Body of pancreas (tissue), 4 donors: Measurements from ENCODE around the gene GNA15. TPM values are rescaled to one million over a fixed set of nuclear protein-coding genes. Genes with fewer than 3 reads are reported as not detected.
"Not testable (repeated sequence)": the region's sequence is repeated elsewhere in the genome, so short reads cannot be mapped to it uniquely, and the experiment has no call there.

ENCODE experiments used
- ATAC-seq: fragments of 150-250 bp; one replicate; pipeline ENCODE4 v1.9.1; 2016
- DNase-seq, 4 donors: peaks; one replicate each; pipeline ENCODE4 v3.0.0-alpha.2; 2019
- H3K27ac ChIP-seq, 4 donors: fragments of 200-600 bp; sonication (generic); 1 replicate in 3 of 4; 2 replicates in 1 of 4; pipeline versions ENCODE4 v1.5.1 to v1.6.1; 2016 to 2019; ENCODE audit warnings: mild to moderate bottlenecking in 1 of 4, mixed read lengths in 1 of 4, moderate library complexity in 1 of 4
- H3K27me3 ChIP-seq, 2 donors: fragments of 200-600 bp; sonication (generic); one replicate each; pipeline ENCODE4 v1.6.0; 2016; ENCODE audit warnings: mild to moderate bottlenecking in 1 of 2
- H3K36me3 ChIP-seq, 2 donors: fragments of 200-600 bp; sonication (generic); replicated peaks in 1 of 2; 2 replicates each; pipeline ENCODE4 v1.5.1; 2016; ENCODE audit warnings: low read depth in 2 of 2; ENCODE audit not compliant: insufficient read depth in 1 of 2
- H3K4me1 ChIP-seq: fragments of 200-600 bp; sonication (generic); one replicate; pipeline ENCODE4 v1.6.0; 2016
- H3K4me3 ChIP-seq, 2 donors: fragments of 200-600 bp; sonication (generic); 1 replicate in 1 of 2; 2 replicates in 1 of 2; pipeline ENCODE4 v1.5.1; 2016 to 2019
- H3K9me3 ChIP-seq, 3 donors: fragments of 200-600 bp; sonication (generic); 1 replicate in 2 of 3; 2 replicates in 1 of 3; pipeline ENCODE4 v1.5.1; 2016
- POLR2A ChIP-seq, 3 donors: fragments of 450-650 bp; IDR thresholded peaks; one replicate each; pipeline ENCODE4 v1.6.1; 2016; ENCODE audit warnings: antibody characterized with exemption in 3 of 3, mild to moderate bottlenecking in 2 of 3
- WGBS, 2 donors: methylation state at CpG; one replicate each; pipeline ENCODE4 v1.1.5; 2017; 5-methylcytosine and 5-hydroxymethylcytosine counted together
- intact Hi-C: fragments of 100-400 bp; cut with DNase I; formaldehyde crosslinking; loops from one replicate; pipeline ENCODE4 v1.15.1; 2023
- total RNA-seq, 2 donors: library from RNA; depleted of rRNA; stranded (reverse); fragments of >200 nt; gene quantifications; one replicate each; pipeline ENCODE4 v1.1.0, GENCODE V29; 2016
- TF ChIP-seq, protein P1 (sequence below), 7 experiments: fragments of 450-650 bp in 4 of 7; fragments of 200-600 bp in 3 of 7; sonication (generic) in 3 of 7; IDR thresholded peaks; one replicate each; pipeline ENCODE4 v1.5.1; 2016 to 2019; ENCODE audit warnings: antibody characterized with exemption in 7 of 7

Gene GNA15
- total RNA-seq, 2 donors from 2014 or later, result 1.6 to 2.6 TPM

- TF ChIP-seq, protein P1, sequence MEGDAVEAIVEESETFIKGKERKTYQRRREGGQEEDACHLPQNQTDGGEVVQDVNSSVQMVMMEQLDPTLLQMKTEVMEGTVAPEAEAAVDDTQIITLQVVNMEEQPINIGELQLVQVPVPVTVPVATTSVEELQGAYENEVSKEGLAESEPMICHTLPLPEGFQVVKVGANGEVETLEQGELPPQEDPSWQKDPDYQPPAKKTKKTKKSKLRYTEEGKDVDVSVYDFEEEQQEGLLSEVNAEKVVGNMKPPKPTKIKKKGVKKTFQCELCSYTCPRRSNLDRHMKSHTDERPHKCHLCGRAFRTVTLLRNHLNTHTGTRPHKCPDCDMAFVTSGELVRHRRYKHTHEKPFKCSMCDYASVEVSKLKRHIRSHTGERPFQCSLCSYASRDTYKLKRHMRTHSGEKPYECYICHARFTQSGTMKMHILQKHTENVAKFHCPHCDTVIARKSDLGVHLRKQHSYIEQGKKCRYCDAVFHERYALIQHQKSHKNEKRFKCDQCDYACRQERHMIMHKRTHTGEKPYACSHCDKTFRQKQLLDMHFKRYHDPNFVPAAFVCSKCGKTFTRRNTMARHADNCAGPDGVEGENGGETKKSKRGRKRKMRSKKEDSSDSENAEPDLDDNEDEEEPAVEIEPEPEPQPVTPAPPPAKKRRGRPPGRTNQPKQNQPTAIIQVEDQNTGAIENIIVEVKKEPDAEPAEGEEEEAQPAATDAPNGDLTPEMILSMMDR (IDR thresholded peaks at IDR 0.05), result no peak
- no peak for TF ChIP-seq POLR2A (IDR thresholded peaks at IDR 0.05)
- Histone ChIP-seq H3K27ac (no peak overlapping the region), H3K27me3 (no peaks in the 10 kb centered on the region), H3K9me3 (no peaks in the 10 kb centered on the region), H3K36me3 (no peaks in the 10 kb centered on the region), H3K4me1 (peaks cover 34% of the 10 kb centered on the region), H3K4me3 (no peak overlapping the region)
- intact Hi-C loops, result no loop called here
- DNase-seq (peak; percentile 50 to 64 (median 56)), ATAC-seq (no peak)
- WGBS, 2 donors, result 64 to 65% methylated on average over 14 to 25 of the region's 28 CpGs
Observed at GRCh38 chr19:3189702-3190469, 54.1 kb downstream of the GNA15 start.

- Histone ChIP-seq H3K4me1 (peaks cover 30% of the 10 kb centered on the region), H3K4me3 (no peak overlapping the region), H3K27me3 (no peaks in the 10 kb centered on the region), H3K9me3 (no peaks in the 10 kb centered on the region), H3K36me3 (no peaks in the 10 kb centered on the region), H3K27ac (no peak overlapping the region)
- intact Hi-C loops, result no loop called here
- DNase-seq (no peak), ATAC-seq (no peak)
- WGBS, 2 donors, result 91 to 98% methylated on average over 12 of the region's 18 CpGs
- TF ChIP-seq, protein P1 (IDR thresholded peaks at IDR 0.05), result no peak
- TF ChIP-seq POLR2A (IDR thresholded peaks at IDR 0.05), result no peak
Observed at GRCh38 chr19:3190470-3190770, 54.6 kb downstream of the GNA15 start.

DNA sequence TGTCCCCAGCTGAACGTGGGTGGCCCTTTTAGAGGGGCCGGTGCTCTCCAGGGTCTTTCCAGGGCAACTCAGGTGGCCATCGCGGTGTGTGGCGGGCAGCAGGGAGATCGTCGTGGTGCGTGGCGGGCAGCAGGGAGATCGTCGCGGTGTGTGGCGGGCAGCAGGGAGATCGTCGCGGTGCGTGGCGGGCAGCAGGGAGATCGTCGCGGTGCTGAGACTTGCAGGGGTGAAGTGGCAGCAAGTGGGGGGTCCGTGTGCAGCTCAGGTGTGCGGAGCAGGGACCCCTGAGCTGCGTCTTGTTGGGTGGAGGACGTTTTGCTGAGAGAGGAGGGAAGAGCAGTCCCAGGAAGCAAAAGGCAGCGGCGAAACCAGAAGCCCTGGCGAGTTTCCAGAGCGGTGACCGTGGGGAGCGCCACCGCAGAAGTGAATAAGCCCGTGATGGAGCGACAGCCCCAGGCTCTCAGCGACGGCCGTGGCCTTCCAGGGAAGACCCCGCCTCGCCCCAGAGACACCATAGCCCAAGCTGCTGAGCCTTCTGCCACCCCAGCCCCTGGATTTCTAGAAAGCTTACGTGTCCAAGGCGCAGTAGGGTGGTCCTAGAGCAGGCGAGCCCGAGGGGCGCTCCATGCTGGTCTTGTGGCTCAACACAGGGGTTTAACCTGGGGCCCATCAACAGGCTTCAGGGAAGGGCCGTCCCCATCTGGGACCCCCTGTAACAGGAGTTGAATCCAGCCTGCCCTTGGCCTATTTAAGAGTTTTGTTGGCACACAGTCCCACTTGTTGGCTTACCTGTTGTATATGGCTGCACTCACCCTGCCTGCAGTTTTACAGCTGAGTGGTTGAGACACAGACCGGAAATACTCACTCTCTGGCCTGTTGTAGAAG is 55.3 kb downstream of the GNA15 start:
- no peak overlapping the region for H3K27ac ChIP-seq
- ATAC-seq, result no peak
- TF ChIP-seq POLR2A (IDR thresholded peaks at IDR 0.05), result no peak
- TF ChIP-seq, protein P1 (IDR thresholded peaks at IDR 0.05), result no peak
- no peaks in the 10 kb centered on the region for H3K9me3 ChIP-seq
- H3K4me3 ChIP-seq, result no peak overlapping the region
- DNase-seq, result no peak
- H3K36me3 ChIP-seq, result no peaks in the 10 kb centered on the region
- H3K27me3 ChIP-seq, result no peaks in the 10 kb centered on the region
- 88 to 92% methylated on average over 31 to 46 of the region's 46 CpGs for WGBS, 2 donors
- intact Hi-C loops, result no loop called here
- H3K4me1 ChIP-seq, result peaks cover 30% of the 10 kb centered on the region

GRCh38 chr19:3191806-3192104 is 55.9 kb downstream of the GNA15 start:
- DNase-seq, intact Hi-C loops, H3K27me3 ChIP-seq, H3K4me3 ChIP-seq, H3K9me3 ChIP-seq, H3K36me3 ChIP-seq, H3K27ac ChIP-seq, ATAC-seq: not testable (repeated sequence)
- peaks cover 26% of the 10 kb centered on the region for H3K4me1 ChIP-seq
- WGBS, 2 donors, result 91 to 95% methylated on average over 12 of the region's 12 CpGs

DNA sequence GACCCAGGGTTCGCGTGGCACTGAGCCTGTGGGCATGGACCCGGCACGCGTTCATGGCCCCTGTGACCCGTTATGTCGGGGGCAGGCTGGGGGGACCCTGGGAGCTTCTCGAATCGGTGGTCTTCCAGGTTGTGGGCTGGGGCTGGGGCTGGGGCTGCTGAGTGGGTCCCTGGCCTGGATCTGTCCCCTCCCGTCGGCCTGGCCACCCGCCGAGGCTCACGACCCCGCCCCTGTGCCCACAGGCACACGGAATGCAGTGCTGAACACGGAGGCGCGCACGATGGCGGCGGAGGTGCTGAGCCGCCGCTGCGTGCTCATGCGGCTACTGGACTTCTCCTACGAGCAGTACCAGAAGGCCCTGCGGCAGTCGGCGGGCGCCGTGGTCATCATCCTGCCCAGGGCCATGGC is 56.4 kb downstream of the GNA15 start:
- Histone ChIP-seq H3K4me3 (no peak overlapping the region), H3K27me3 (no peaks in the 10 kb centered on the region), H3K27ac (no peak overlapping the region), H3K36me3 (no peaks in the 10 kb centered on the region), H3K4me1 (peaks cover 22% of the 10 kb centered on the region), H3K9me3 (no peaks in the 10 kb centered on the region)
- 95 to 96% methylated on average over 20 to 29 of the region's 32 CpGs for WGBS, 2 donors
- DNase-seq (no peak), ATAC-seq (no peak)
- intact Hi-C loops, result no loop called here
- TF ChIP-seq, protein P1 (IDR thresholded peaks at IDR 0.05), result no peak
- no peak for TF ChIP-seq POLR2A (IDR thresholded peaks at IDR 0.05)
